ENCODE results near the gene GRHL1.

DNA sequence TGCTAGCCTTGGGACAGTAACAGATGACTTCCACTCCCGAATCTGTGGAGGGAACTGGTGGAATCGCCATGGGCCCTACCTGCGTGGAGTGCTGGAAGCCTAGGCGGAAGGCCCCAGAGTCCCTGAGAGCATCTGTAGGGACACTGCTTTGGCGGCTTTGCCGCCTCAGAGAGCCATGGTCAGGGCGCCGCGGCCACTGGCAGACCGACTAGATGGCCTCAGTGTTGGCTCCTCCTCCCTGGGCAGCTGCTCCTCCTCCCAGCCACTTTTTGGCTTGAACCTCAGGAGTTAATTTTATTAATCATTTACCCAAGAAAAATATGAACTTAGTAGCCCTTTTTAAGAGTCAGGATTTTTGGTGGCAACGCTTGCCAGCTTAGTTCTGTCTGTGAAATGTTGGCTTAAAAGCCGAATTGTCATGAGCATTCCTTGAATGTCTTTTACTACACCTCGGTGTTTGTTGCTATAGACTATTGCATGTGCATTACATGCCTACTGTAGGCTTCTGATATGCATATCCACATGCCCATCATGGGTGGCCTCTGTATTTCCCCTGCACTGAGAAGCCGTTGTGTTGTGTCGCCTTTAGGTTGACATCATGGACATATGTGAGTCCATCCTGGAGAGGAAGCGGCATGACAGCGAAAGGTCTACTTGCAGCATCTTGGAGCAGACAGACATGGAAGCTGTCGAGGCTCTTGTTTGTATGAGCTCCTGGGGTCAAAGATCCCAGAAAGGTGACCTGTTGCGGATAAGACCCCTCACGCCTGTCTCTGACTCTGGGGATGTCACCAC lies 94.3 kb downstream of the GRHL1 start:
- TF ChIP-seq POLR2AphosphoS5 (IDR thresholded peaks at IDR 0.05; ENCODE audit: low read depth, low read length) (no peak), REST (IDR thresholded peaks at IDR 0.05; ENCODE audit: insufficient read depth in 1 of 2, low read depth in 2 of 2, low read length in 2 of 2) (no peak), TAF1 (IDR thresholded peaks at IDR 0.05; ENCODE audit: borderline replicate concordance, insufficient read depth, low read length) (no peak), SIN3A (IDR thresholded peaks at IDR 0.05; ENCODE audit: borderline replicate concordance, insufficient read depth, low read length) (no peak), FOXP2 (optimal IDR thresholded peaks at IDR 0.05; ENCODE audit: borderline replicate concordance, extremely low read depth, extremely low read length, insufficient read depth) (no peak)
